ENCODE data around the gene ST3GAL6.

ST3GAL6 gene

DNA sequence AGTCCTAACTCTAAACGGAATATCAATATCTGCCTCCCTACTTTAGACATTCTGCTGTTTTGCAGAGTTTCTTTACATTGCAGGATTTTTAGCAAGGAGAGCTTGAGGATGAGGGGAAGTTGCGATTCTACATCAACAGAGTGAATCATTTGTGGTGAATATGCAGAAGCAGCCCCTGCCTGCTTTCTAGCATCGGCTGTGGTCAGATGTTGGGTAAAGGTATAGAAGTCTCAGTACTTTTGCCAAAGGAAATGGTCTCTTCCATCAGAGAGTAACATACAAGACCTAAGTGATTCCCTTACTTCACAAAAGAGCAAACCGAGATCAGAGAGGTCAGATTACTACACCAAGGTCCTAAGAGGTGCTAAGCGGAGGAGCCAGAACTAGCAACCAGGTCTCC is 15.2 kb downstream of the ST3GAL6 start:
- H3K4me3 ChIP-seq (ENCODE audit: low read depth, low read length) = no peak overlapping the region
- H3K27ac ChIP-seq (ENCODE audit: extremely low read depth, low read depth, low read length) = no peak overlapping the region
- peaks cover 0 to 39% of the 10 kb centered on the region in 2 experiments; a peak in 1 of 3 replicates for H3K36me3 ChIP-seq (ENCODE audit: control insufficient read depth in 2 of 2, insufficient read depth in 1 of 2, low read length in 2 of 2)
- no peaks in the 10 kb centered on the region for H3K4me1 ChIP-seq (ENCODE audit: control insufficient read depth, insufficient read depth, low read length)
- ChIA-PET CTCF (interaction anchor here (0.7 to 1.4 kb wide), 2 partner anchors 8 to 182 kb away, joined by 3 to 5 read pairs; no protein-coding TSS in a partner anchor), POLR2A (no interaction called here)
- H3K9me3 ChIP-seq (ENCODE audit: control insufficient read depth, insufficient read depth, low read depth, low read length) = no peaks in the 10 kb centered on the region
- TF ChIP-seq ZSCAN30 (tag by site-specific recombination; IDR thresholded peaks at IDR 0.05) = no peak
- no peak for TF ChIP-seq ZNF707 (tag by site-specific recombination; IDR thresholded peaks at IDR 0.05)
- no peak for TF ChIP-seq ZNF530 (tag by site-specific recombination; IDR thresholded peaks at IDR 0.05; ENCODE audit: low read depth)
- no peak for TF ChIP-seq ZNF677 (tag by site-specific recombination; IDR thresholded peaks at IDR 0.05)
- TF ChIP-seq ZSCAN16 (tag by site-specific recombination; IDR thresholded peaks at IDR 0.05) = no peak
- TF ChIP-seq ZNF335 (tag by site-specific recombination; conservative IDR thresholded peaks at IDR 0.05) = no peak
- no peak for TF ChIP-seq ZFP3 (tag by site-specific recombination; IDR thresholded peaks at IDR 0.05; ENCODE audit: low read depth)
- TF ChIP-seq, protein P1, sequence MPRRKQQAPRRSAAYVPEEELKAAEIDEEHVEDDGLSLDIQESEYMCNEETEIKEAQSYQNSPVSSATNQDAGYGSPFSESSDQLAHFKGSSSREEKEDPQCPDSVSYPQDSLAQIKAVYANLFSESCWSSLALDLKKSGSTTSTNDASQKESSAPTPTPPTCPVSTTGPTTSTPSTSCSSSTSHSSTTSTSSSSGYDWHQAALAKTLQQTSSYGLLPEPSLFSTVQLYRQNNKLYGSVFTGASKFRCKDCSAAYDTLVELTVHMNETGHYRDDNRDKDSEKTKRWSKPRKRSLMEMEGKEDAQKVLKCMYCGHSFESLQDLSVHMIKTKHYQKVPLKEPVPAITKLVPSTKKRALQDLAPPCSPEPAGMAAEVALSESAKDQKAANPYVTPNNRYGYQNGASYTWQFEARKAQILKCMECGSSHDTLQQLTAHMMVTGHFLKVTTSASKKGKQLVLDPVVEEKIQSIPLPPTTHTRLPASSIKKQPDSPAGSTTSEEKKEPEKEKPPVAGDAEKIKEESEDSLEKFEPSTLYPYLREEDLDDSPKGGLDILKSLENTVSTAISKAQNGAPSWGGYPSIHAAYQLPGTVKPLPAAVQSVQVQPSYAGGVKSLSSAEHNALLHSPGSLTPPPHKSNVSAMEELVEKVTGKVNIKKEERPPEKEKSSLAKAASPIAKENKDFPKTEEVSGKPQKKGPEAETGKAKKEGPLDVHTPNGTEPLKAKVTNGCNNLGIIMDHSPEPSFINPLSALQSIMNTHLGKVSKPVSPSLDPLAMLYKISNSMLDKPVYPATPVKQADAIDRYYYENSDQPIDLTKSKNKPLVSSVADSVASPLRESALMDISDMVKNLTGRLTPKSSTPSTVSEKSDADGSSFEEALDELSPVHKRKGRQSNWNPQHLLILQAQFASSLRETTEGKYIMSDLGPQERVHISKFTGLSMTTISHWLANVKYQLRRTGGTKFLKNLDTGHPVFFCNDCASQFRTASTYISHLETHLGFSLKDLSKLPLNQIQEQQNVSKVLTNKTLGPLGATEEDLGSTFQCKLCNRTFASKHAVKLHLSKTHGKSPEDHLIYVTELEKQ (tag by site-specific recombination; IDR thresholded peaks at IDR 0.05; ENCODE audit: borderline replicate concordance) = no peak

DNA sequence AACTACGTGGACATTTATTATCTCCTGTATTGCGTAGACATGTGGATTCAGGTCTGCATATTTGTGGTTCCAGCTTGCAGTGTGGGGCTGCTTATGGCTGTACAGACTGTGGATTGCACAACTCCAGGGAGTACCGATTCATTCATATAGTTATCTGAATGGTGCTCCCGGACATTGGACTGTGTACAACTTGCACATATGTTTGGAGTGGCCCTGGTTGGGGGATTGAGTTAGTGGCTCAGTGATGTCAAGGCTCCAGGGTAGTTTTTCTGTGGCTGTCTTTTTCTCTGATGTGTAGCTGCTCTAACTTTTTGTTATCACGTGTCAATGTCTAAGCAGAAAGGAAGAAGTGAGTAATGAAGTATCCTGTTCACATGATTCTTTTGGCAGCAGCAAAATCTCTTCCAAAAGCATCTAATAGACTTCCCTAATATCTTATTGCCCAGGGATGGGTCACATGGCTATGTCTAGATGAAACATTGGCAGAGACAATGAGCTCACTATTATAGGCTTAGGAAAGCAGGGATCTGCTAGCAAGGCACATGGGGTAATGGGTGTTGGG is 15.8 kb downstream of the ST3GAL6 start:
- ChIA-PET CTCF (interaction anchor here (1.4 kb wide), 1 partner anchor 38 kb away, joined by 4 read pairs; no protein-coding TSS in a partner anchor), POLR2A (no interaction called here)
- Histone ChIP-seq H3K4me3 (ENCODE audit: low read depth, low read length) (no peak overlapping the region), H3K36me3 (ENCODE audit: control insufficient read depth in 2 of 2, insufficient read depth in 1 of 2, low read length in 2 of 2) (peaks cover 0 to 41% of the 10 kb centered on the region in 2 experiments; a peak in 1 of 3 replicates), H3K9me3 (ENCODE audit: control insufficient read depth, insufficient read depth, low read depth, low read length) (no peaks in the 10 kb centered on the region), H3K4me1 (ENCODE audit: control insufficient read depth, insufficient read depth, low read length) (no peaks in the 10 kb centered on the region), H3K27ac (ENCODE audit: extremely low read depth, low read depth, low read length) (no peak overlapping the region)
- TF ChIP-seq ZNF416 (tag by site-specific recombination; IDR thresholded peaks at IDR 0.05) (no peak), ZNF596 (tag by site-specific recombination; IDR thresholded peaks at IDR 0.05) (no peak)
- TF ChIP-seq, protein P2, sequence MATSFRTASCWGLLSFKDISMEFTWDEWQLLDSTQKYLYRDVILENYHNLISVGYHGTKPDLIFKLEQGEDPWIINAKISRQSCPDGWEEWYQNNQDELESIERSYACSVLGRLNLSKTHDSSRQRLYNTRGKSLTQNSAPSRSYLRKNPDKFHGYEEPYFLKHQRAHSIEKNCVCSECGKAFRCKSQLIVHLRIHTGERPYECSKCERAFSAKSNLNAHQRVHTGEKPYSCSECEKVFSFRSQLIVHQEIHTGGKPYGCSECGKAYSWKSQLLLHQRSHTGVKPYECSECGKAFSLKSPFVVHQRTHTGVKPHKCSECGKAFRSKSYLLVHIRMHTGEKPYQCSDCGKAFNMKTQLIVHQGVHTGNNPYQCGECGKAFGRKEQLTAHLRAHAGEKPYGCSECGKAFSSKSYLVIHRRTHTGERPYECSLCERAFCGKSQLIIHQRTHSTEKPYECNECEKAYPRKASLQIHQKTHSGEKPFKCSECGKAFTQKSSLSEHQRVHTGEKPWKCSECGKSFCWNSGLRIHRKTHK (tag by site-specific recombination; IDR thresholded peaks at IDR 0.05) = no peak
- TF ChIP-seq, protein P3, sequence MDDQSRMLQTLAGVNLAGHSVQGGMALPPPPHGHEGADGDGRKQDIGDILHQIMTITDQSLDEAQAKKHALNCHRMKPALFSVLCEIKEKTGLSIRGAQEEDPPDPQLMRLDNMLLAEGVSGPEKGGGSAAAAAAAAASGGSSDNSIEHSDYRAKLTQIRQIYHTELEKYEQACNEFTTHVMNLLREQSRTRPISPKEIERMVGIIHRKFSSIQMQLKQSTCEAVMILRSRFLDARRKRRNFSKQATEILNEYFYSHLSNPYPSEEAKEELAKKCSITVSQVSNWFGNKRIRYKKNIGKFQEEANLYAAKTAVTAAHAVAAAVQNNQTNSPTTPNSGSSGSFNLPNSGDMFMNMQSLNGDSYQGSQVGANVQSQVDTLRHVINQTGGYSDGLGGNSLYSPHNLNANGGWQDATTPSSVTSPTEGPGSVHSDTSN (CRISPR knock-in tag; IDR thresholded peaks at IDR 0.05) = no peak

DNA sequence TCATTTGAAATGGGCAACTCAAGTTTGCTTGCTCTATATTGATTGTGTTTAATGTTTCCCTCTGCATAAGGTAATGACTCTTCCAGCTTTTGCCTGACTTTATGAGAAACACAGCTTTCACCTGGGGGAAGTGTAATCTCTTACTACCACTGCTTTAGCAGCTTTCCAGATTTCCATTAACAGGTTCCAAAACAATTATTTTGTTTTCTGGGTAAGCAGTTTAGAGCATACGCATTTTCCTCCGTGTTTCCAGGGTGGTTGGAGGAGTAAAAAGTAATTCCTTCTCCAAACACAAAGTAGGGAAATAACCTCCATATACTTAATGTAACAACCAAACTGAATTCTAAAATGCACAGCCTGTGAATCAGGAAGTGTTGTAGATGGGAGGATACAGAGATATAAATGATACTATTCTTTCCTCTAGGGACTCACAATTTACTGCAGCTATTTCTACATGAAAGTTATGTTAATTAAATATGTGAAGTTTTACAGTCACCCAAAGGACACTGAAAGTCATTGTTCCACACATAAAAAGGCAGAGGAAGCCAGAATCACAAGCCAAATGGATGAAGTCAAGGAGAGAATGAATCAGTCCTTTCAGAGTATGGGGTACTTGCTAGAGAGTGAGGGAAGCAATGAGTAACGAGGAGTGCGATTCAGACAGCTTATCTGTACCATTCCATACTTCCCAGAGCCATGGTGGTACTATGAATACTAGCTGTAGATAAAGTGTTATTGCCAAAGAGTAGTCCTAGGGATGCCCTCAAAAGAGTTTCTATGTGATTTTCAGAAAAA is 16.6 kb downstream of the ST3GAL6 start:
- ChIA-PET POLR2A (no interaction called here), CTCF (interaction anchor here (1.4 kb wide), 1 partner anchor 37 kb away, joined by 4 read pairs; no protein-coding TSS in a partner anchor)
- Histone ChIP-seq H3K36me3 (ENCODE audit: control insufficient read depth in 2 of 2, insufficient read depth in 1 of 2, low read length in 2 of 2) (peaks cover 0 to 49% of the 10 kb centered on the region in 2 experiments; a peak in 1 of 3 replicates), H3K9me3 (ENCODE audit: control insufficient read depth, insufficient read depth, low read depth, low read length) (no peaks in the 10 kb centered on the region), H3K4me3 (ENCODE audit: low read depth, low read length) (no peak overlapping the region), H3K27ac (ENCODE audit: extremely low read depth, low read depth, low read length) (no peak overlapping the region), H3K4me1 (ENCODE audit: control insufficient read depth, insufficient read depth, low read length) (no peaks in the 10 kb centered on the region)
- TF ChIP-seq, protein P4, sequence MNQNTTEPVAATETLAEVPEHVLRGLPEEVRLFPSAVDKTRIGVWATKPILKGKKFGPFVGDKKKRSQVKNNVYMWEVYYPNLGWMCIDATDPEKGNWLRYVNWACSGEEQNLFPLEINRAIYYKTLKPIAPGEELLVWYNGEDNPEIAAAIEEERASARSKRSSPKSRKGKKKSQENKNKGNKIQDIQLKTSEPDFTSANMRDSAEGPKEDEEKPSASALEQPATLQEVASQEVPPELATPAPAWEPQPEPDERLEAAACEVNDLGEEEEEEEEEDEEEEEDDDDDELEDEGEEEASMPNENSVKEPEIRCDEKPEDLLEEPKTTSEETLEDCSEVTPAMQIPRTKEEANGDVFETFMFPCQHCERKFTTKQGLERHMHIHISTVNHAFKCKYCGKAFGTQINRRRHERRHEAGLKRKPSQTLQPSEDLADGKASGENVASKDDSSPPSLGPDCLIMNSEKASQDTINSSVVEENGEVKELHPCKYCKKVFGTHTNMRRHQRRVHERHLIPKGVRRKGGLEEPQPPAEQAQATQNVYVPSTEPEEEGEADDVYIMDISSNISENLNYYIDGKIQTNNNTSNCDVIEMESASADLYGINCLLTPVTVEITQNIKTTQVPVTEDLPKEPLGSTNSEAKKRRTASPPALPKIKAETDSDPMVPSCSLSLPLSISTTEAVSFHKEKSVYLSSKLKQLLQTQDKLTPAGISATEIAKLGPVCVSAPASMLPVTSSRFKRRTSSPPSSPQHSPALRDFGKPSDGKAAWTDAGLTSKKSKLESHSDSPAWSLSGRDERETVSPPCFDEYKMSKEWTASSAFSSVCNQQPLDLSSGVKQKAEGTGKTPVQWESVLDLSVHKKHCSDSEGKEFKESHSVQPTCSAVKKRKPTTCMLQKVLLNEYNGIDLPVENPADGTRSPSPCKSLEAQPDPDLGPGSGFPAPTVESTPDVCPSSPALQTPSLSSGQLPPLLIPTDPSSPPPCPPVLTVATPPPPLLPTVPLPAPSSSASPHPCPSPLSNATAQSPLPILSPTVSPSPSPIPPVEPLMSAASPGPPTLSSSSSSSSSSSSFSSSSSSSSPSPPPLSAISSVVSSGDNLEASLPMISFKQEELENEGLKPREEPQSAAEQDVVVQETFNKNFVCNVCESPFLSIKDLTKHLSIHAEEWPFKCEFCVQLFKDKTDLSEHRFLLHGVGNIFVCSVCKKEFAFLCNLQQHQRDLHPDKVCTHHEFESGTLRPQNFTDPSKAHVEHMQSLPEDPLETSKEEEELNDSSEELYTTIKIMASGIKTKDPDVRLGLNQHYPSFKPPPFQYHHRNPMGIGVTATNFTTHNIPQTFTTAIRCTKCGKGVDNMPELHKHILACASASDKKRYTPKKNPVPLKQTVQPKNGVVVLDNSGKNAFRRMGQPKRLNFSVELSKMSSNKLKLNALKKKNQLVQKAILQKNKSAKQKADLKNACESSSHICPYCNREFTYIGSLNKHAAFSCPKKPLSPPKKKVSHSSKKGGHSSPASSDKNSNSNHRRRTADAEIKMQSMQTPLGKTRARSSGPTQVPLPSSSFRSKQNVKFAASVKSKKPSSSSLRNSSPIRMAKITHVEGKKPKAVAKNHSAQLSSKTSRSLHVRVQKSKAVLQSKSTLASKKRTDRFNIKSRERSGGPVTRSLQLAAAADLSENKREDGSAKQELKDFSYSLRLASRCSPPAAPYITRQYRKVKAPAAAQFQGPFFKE (tag by site-specific recombination; IDR thresholded peaks at IDR 0.05; ENCODE audit: borderline replicate concordance) = no peak
- TF ChIP-seq ZNF529 (tag by site-specific recombination; IDR thresholded peaks at IDR 0.05; ENCODE audit: insufficient replicate concordance) (no peak), ZNF501 (tag by site-specific recombination; IDR thresholded peaks at IDR 0.05) (no peak), ZNF146 (tag by site-specific recombination; IDR thresholded peaks at IDR 0.05) (no peak)

All from HEK293 (cell line).